Fibroblast of skin of scalp (primary cell): ENCODE measurements around the gene IL17RB.
A peak's percentile ranks its signal among the peaks of the same experiment; 100 is the strongest.

Source experiments
- DNase-seq: peaks from one replicate; pipeline ENCODE4 v3.0.0-alpha.2; 2013

IL17RB gene

GRCh38 chr3:53860196-53860595, 13.8 kb downstream of the IL17RB start:
- DNase-seq, result no peak

- DNase-seq, result no peak
Observed at GRCh38 chr3:53862241-53862640, 15.9 kb downstream of the IL17RB start.

GRCh38 chr3:53863145-53863544, 16.8 kb downstream of the IL17RB start:
- no peak for DNase-seq

- DNase-seq, result no peak
Observed at GRCh38 chr3:53865732-53866499, 19.5 kb downstream of the IL17RB start.

- DNase-seq, result peak; percentile 38
Observed at GRCh38 chr3:53880396-53881345, 34.3 kb downstream of the IL17RB start.

GRCh38 chr3:53881691-53882593, 35.6 kb downstream of the IL17RB start, which contains the start of gene ACTR8:
Gene ACTR8 (minus strand): TSS chr3:53882152. CDS start chr3:53882101, 51 bp downstream.
- DNase-seq, result peak; percentile 84

- DNase-seq, result no peak
Observed at GRCh38 chr3:53883008-53883407, 36.6 kb downstream of the IL17RB start.

GRCh38 chr3:53884623-53885022, 38.3 kb downstream of the IL17RB start:
- DNase-seq, result no peak

GRCh38 chr3:53885239-53885638, 38.9 kb downstream of the IL17RB start:
- DNase-seq, result no peak

GRCh38 chr3:53887446-53887845, 41.1 kb downstream of the IL17RB start:
- no peak for DNase-seq

- DNase-seq, result no peak
Observed at GRCh38 chr3:53888232-53888631, 41.9 kb downstream of the IL17RB start.

- no peak for DNase-seq
Observed at GRCh38 chr3:53890726-53891475, 44.5 kb downstream of the IL17RB start.

GRCh38 chr3:53891497-53892285, 45.3 kb downstream of the IL17RB start, which contains the start of gene SELENOK:
Gene SELENOK (minus strand): TSS chr3:53891859.
- peak; percentile 99 for DNase-seq

GRCh38 chr3:53892286-53892637, 45.9 kb downstream of the IL17RB start:
- no peak for DNase-seq

- DNase-seq, result no peak
Observed at GRCh38 chr3:53899750-53900149, 53.4 kb downstream of the IL17RB start.

GRCh38 chr3:53900666-53901331, 54.4 kb downstream of the IL17RB start:
- no peak for DNase-seq

- no peak for DNase-seq
Observed at GRCh38 chr3:53902067-53902466, 55.7 kb downstream of the IL17RB start.

- no peak for DNase-seq
Observed at GRCh38 chr3:53902711-53903110, 56.3 kb downstream of the IL17RB start.

GRCh38 chr3:53913401-53913800, 67.0 kb downstream of the IL17RB start:
- DNase-seq, result no peak
